IMR-90 (cell line): ENCODE measurements around the gene DPYSL5. TPM values are rescaled to one million over a fixed set of nuclear protein-coding genes. Genes with fewer than 3 reads are reported as not detected.

Experiments
- ATAC-seq: fragments of 200-7000 bp; cut with Tn5 transposase; 2 replicates; pipeline ENCODE4 v1.9.1; 2020; ENCODE audit warnings: low read depth, mild to moderate bottlenecking, moderate library complexity
- BruUV-seq: library from RNA; stranded (reverse); fragments of 400-500 nt; replicated peaks from 2 replicates; lab custom pipeline; 2021; lab: Mats Ljungman, UMichigan
- CTCF ChIA-PET: fragments of 300-600 bp; formaldehyde crosslinking; extraction: SDS; loops from one replicate; lab custom pipeline; 2021; ENCODE audit warnings: antibody characterized with exemption; lab: Yijun Ruan, JAX
- POLR2A ChIA-PET: fragments of 300-600 bp; sonication (Branson Sonifier 250); formaldehyde crosslinking; loops from one replicate; lab custom pipeline; 2022; ENCODE audit warnings: antibody characterized with exemption; ENCODE audit not compliant: unreplicated experiment; lab: Charles Lee
- DNase-seq: peaks from one replicate; pipeline ENCODE4 v3.0.0; 2013
- H2AFZ ChIP-seq: replicated peaks from 2 replicates; pipeline ENCODE3; 2013; ENCODE audit warnings: low read length, mild to moderate bottlenecking; ENCODE audit not compliant: poor library complexity
- H2AK5ac ChIP-seq: 2 replicates; pipeline ENCODE4 v1.6.1; 2013; ENCODE audit warnings: low read depth, low read length, inconsistent platforms
- H2AK9ac ChIP-seq: replicated peaks from 2 replicates; pipeline ENCODE3; 2013; ENCODE audit warnings: mild to moderate bottlenecking, low read depth, low read length, moderate library complexity; ENCODE audit not compliant: poor library complexity
- H2BK120ac ChIP-seq: 2 replicates; pipeline ENCODE4 v1.6.1; 2013; ENCODE audit warnings: low read depth, low read length, inconsistent platforms
- H2BK15ac ChIP-seq: 3 replicates; pipeline ENCODE4 v1.6.1; 2013; ENCODE audit warnings: low read depth, low read length, inconsistent platforms
- H2BK20ac ChIP-seq: 2 replicates; pipeline ENCODE4 v1.6.1; 2013; ENCODE audit warnings: low read depth, mild to moderate bottlenecking, inconsistent platforms, low read length, moderate library complexity
- H2BK5ac ChIP-seq: 2 replicates; pipeline ENCODE4 v1.6.1; 2013; ENCODE audit warnings: mild to moderate bottlenecking, low read depth, low read length, inconsistent platforms; ENCODE audit not compliant: poor library complexity, severe bottlenecking
- H3K14ac ChIP-seq: replicated peaks from 2 replicates; pipeline ENCODE4 v1.6.1; 2013; ENCODE audit warnings: low read depth, low read length, inconsistent platforms
- H3K18ac ChIP-seq: 2 replicates; pipeline ENCODE4 v1.6.1; 2013; ENCODE audit warnings: low read depth, low read length, control low read depth
- H3K23ac ChIP-seq: 2 replicates; pipeline ENCODE4 v1.6.1; 2013; ENCODE audit warnings: low read depth, low read length, inconsistent platforms
- H3K27ac ChIP-seq: 2 replicates; pipeline ENCODE4 v1.5.1; 2013; ENCODE audit warnings: mild to moderate bottlenecking, control low read depth, low read length; ENCODE audit not compliant: insufficient read depth
- H3K27me3 ChIP-seq: 2 replicates; pipeline ENCODE4 v1.6.1; 2013; ENCODE audit warnings: low read length; ENCODE audit not compliant: control insufficient read depth, insufficient read depth
- H3K36me3 ChIP-seq: 2 replicates; pipeline ENCODE4 v1.6.1; 2013; ENCODE audit warnings: low read length, mixed read lengths; ENCODE audit not compliant: control insufficient read depth, insufficient read depth
- H3K4ac ChIP-seq: 2 replicates; pipeline ENCODE4 v1.6.1; 2013; ENCODE audit warnings: low read depth, low read length, inconsistent platforms
- H3K4me1 ChIP-seq: 2 replicates; pipeline ENCODE4 v1.6.1; 2013; ENCODE audit warnings: low read length, mixed read lengths; ENCODE audit not compliant: control insufficient read depth, insufficient read depth
- H3K4me2 ChIP-seq: 2 replicates; pipeline ENCODE4 v1.6.1; 2013; ENCODE audit warnings: low read depth, mild to moderate bottlenecking, control low read depth, low read length, moderate library complexity
- H3K4me3 ChIP-seq: 2 replicates; pipeline ENCODE4 v1.5.1; 2013; ENCODE audit warnings: low read depth, mild to moderate bottlenecking, control low read depth, low read length, moderate library complexity; ENCODE audit not compliant: insufficient read depth
- H3K56ac ChIP-seq: 2 replicates; pipeline ENCODE4 v1.6.1; 2013; ENCODE audit warnings: low read length, inconsistent platforms; ENCODE audit not compliant: insufficient read depth; ENCODE audit errors: extremely low read depth
- H3K79me1 ChIP-seq, 2 experiments: 2 replicates each; pipeline ENCODE4 v1.6.1; 2013; ENCODE audit warnings: low read length in 2 of 2, inconsistent platforms in 1 of 2, low read depth in 1 of 2
- H3K9ac ChIP-seq: 2 replicates; pipeline ENCODE4 v1.6.1; 2013; ENCODE audit warnings: low read depth, low read length, control low read depth
- H3K9me1 ChIP-seq: 2 replicates; pipeline ENCODE4 v1.6.1; 2013; ENCODE audit warnings: low read length, inconsistent platforms; ENCODE audit not compliant: insufficient read depth
- H3K9me3 ChIP-seq: 2 replicates; pipeline ENCODE4 v1.6.1; 2013; ENCODE audit warnings: low read length; ENCODE audit not compliant: control insufficient read depth, insufficient read depth
- H4K20me1 ChIP-seq: 2 replicates; pipeline ENCODE4 v1.6.1; 2013; ENCODE audit warnings: low read length, inconsistent platforms; ENCODE audit not compliant: insufficient read depth
- H4K5ac ChIP-seq: 2 replicates; pipeline ENCODE4 v1.6.1; 2013; ENCODE audit warnings: mild to moderate bottlenecking, low read depth, low read length, control low read depth
- H4K8ac ChIP-seq, 2 experiments: 2 replicates each; pipeline ENCODE4 v1.6.1; 2013; ENCODE audit warnings: low read depth in 2 of 2, low read length in 2 of 2, control low read depth in 1 of 2, inconsistent platforms in 1 of 2
- H4K91ac ChIP-seq: 2 replicates; pipeline ENCODE4 v1.6.1; 2013; ENCODE audit warnings: low read depth, low read length, inconsistent platforms; ENCODE audit not compliant: insufficient read depth
- BHLHE40 ChIP-seq: fragments of 150-350 bp; IDR thresholded peaks from 2 replicates; pipeline ENCODE4 v1.6.1; 2016; ENCODE audit warnings: mild to moderate bottlenecking, low read depth, low read length
- CEBPB ChIP-seq: IDR thresholded peaks from 2 replicates; pipeline ENCODE4 v1.6.1; 2012; ENCODE audit warnings: low read depth, low read length, improper control_type of control experiment
- CHD1 ChIP-seq: IDR thresholded peaks from 2 replicates; pipeline ENCODE4 v1.6.1; 2012; ENCODE audit warnings: low read depth, low read length, improper control_type of control experiment
- FOS ChIP-seq: fragments of 150-350 bp; IDR thresholded peaks from 2 replicates; pipeline ENCODE4 v1.6.1; 2016; ENCODE audit warnings: low read depth, low read length
- MAFK ChIP-seq: IDR thresholded peaks from 2 replicates; pipeline ENCODE4 v1.6.1; 2012; ENCODE audit warnings: low read depth, low read length, improper control_type of control experiment
- MAZ ChIP-seq: IDR thresholded peaks from 2 replicates; pipeline ENCODE4 v1.6.1; 2012; ENCODE audit warnings: low read depth, mild to moderate bottlenecking, low read length, improper control_type of control experiment, moderate library complexity, borderline replicate concordance
- MXI1 ChIP-seq: IDR thresholded peaks from 2 replicates; pipeline ENCODE4 v1.6.1; 2012; ENCODE audit warnings: low read depth, mild to moderate bottlenecking, low read length, moderate library complexity, borderline replicate concordance
- NFE2L2 ChIP-seq: fragments of 150-350 bp; IDR thresholded peaks from 2 replicates; pipeline ENCODE4 v1.6.1; 2016; ENCODE audit warnings: low read depth, mild to moderate bottlenecking, low read length
- POLR2A ChIP-seq: IDR thresholded peaks from 2 replicates; pipeline ENCODE4 v1.6.1; 2012; ENCODE audit warnings: mild to moderate bottlenecking, low read depth, low read length
- RAD21 ChIP-seq: IDR thresholded peaks from 2 replicates; pipeline ENCODE4 v1.6.1; 2012; ENCODE audit warnings: low read length, improper control_type of control experiment
- RCOR1 ChIP-seq: IDR thresholded peaks from 2 replicates; pipeline ENCODE4 v1.6.1; 2012; ENCODE audit warnings: mild to moderate bottlenecking, low read length, improper control_type of control experiment; ENCODE audit not compliant: insufficient replicate concordance
- RFX5 ChIP-seq: IDR thresholded peaks from 2 replicates; pipeline ENCODE4 v1.8.0; 2012; ENCODE audit warnings: low read depth, mild to moderate bottlenecking, low read length, moderate library complexity
- SMC3 ChIP-seq: fragments of 150-350 bp; IDR thresholded peaks from 2 replicates; pipeline ENCODE4 v1.6.1; 2016; ENCODE audit warnings: low read depth, mild to moderate bottlenecking, antibody characterized with exemption, low read length, moderate library complexity
- WGBS, 2 experiments: methylation state at CpG; one replicate each; pipeline versions ENCODE4 v1.1.5 to v1.1.7; 2013; ENCODE audit warnings: missing lambda C conversion rate in 2 of 2; ENCODE audit not compliant: insufficient read length in 1 of 2; ENCODE audit errors: extremely low coverage in 2 of 2; 5-methylcytosine and 5-hydroxymethylcytosine counted together
- dilution Hi-C: fragments of 300-500 bp; cut with HindIII; formaldehyde crosslinking; loops from one replicate; pipeline ENCODE4 v1.14.3; 2018; ENCODE audit warnings: low sequenced_read_pairs; ENCODE audit not compliant: unreplicated experiment
- in situ Hi-C: fragments of 300-500 bp; cut with MboI; formaldehyde crosslinking; loops from 3 replicates; pipeline ENCODE4 v1.14.3; 2019; ENCODE audit warnings: low sequenced_read_pairs, inconsistent platforms, mixed read lengths
- intact Hi-C: fragments of 100-400 bp; cut with micrococcal nuclease; formaldehyde crosslinking; loops from 2 replicates; pipeline ENCODE4 v1.10.0; 2022
- polyA plus RNA-seq, 3 experiments: library from polyadenylated mRNA; depleted of rRNA; stranded (reverse); fragments of >200 nt; gene quantifications; 2 replicates each; pipeline ENCODE4 v1.2.3, GENCODE V29; 2012; ENCODE audit warnings: low replicate concordance in 1 of 3
- total RNA-seq: library from RNA; depleted of rRNA; stranded (reverse); fragments of >200 nt; gene quantifications from 2 replicates; pipeline ENCODE4 v1.2.3, GENCODE V29; 2012
- TF ChIP-seq, protein P1 (sequence below): fragments of 150-350 bp; IDR thresholded peaks from 2 replicates; pipeline ENCODE4 v1.6.1; 2016; ENCODE audit warnings: low read depth, mild to moderate bottlenecking, low read length, moderate library complexity, borderline replicate concordance
- TF ChIP-seq, protein P2 (sequence below): conservative IDR thresholded peaks from 2 replicates; pipeline ENCODE4 v1.5.1; 2012; ENCODE audit warnings: mild to moderate bottlenecking, low read depth, low read length, improper control_type of control experiment
- TF ChIP-seq, protein P3 (sequence below): fragments of 150-350 bp; IDR thresholded peaks from 2 replicates; pipeline ENCODE4 v1.6.1; 2017; ENCODE audit warnings: mild to moderate bottlenecking, antibody characterized with exemption, low read length, low read depth

DPYSL5 gene
- total and polyA plus RNA-seq, 2 of the 4 experiments (the other 2 are of a cell fraction) = not detected

DNA sequence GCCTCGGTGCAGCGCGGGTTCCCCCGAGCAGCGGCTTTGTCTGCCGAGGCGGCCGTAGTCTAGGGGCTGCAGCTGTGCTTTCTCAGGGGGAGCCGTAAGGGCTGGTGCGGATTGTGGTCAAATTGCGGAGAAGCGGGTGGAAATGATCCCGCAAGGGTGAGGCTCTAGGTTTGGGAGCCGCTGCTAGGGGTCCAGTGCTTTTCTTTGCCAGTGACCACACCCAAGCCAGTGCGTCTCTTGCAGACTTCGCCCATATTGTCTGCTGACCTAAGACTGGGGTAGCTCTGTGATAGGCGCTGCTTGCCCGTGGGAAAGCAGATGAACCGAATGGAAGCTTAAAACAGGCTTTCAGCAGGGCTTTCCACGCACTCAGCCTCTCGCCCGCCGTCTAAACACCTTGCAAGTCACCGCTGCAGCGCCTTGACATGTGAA, 2.1 kb downstream of the DPYSL5 start:
- H2AK5ac ChIP-seq = no peak overlapping the region
- no peaks in the 10 kb centered on the region for H3K9me1 ChIP-seq
- no peak overlapping the region for H3K4me3 ChIP-seq
- H3K27me3 ChIP-seq = peaks cover 85% of the 10 kb centered on the region
- H3K14ac ChIP-seq = no peak overlapping the region
- in situ Hi-C loops (no loop called here), intact Hi-C loops (loop anchor here (5.0 kb wide), 1 partner anchor 237 kb away; the partner anchor contains the start of gene KHK), dilution Hi-C loops (no loop called here)
- H3K27ac ChIP-seq = no peak overlapping the region
- no peak overlapping the region for H4K8ac ChIP-seq
- no peak overlapping the region for H3K4ac ChIP-seq
- no peaks in the 10 kb centered on the region; the same call in 1 of the 2 replicates for H3K9me3 ChIP-seq
- H2BK120ac ChIP-seq = no peak overlapping the region
- no peaks in the 10 kb centered on the region for H3K4me1 ChIP-seq
- no peak overlapping the region for H3K9ac ChIP-seq
- no peak overlapping the region for H3K23ac ChIP-seq
- ATAC-seq (no peak), DNase-seq (no peak)
- no peak overlapping the region for H3K4me2 ChIP-seq
- no TSS peak for BruUV-seq
- H4K20me1 ChIP-seq = no peaks in the 10 kb centered on the region
- H2AFZ ChIP-seq = no peak overlapping the region
- POLR2A ChIA-PET = no interaction called here
- no peak overlapping the region for H3K56ac ChIP-seq
- H3K36me3 ChIP-seq = no peaks in the 10 kb centered on the region
- no peak overlapping the region for H2AK9ac ChIP-seq
- no peak overlapping the region for H2BK5ac ChIP-seq
- no peak overlapping the region for H3K18ac ChIP-seq
- no peak overlapping the region for H2BK20ac ChIP-seq
- 12% methylated on average over 9 of the region's 25 CpGs; no CpG with 5 or more reads in 1 of the 2 experiments for WGBS, 2 experiments
- H4K5ac ChIP-seq = no peak overlapping the region
- H3K79me1 ChIP-seq = no peaks in the 10 kb centered on the region
- CTCF ChIA-PET = interaction anchor here (1.4 kb wide), 1 partner anchor 167 kb away, joined by 3 read pairs; no protein-coding TSS in a partner anchor
- no peak overlapping the region for H4K91ac ChIP-seq
- H2BK15ac ChIP-seq = no peak overlapping the region
- TF ChIP-seq RCOR1 = no peak
- TF ChIP-seq MXI1 = no peak
- no peak for TF ChIP-seq MAZ
- TF ChIP-seq RAD21 = no peak
- TF ChIP-seq NFE2L2 = no peak
- no peak for TF ChIP-seq SMC3
- TF ChIP-seq, protein P1, sequence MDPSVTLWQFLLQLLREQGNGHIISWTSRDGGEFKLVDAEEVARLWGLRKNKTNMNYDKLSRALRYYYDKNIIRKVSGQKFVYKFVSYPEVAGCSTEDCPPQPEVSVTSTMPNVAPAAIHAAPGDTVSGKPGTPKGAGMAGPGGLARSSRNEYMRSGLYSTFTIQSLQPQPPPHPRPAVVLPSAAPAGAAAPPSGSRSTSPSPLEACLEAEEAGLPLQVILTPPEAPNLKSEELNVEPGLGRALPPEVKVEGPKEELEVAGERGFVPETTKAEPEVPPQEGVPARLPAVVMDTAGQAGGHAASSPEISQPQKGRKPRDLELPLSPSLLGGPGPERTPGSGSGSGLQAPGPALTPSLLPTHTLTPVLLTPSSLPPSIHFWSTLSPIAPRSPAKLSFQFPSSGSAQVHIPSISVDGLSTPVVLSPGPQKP = no peak
- no peak for TF ChIP-seq CHD1
- TF ChIP-seq POLR2A = no peak
- no peak for TF ChIP-seq CEBPB
- TF ChIP-seq BHLHE40 = no peak
- TF ChIP-seq, protein P2, sequence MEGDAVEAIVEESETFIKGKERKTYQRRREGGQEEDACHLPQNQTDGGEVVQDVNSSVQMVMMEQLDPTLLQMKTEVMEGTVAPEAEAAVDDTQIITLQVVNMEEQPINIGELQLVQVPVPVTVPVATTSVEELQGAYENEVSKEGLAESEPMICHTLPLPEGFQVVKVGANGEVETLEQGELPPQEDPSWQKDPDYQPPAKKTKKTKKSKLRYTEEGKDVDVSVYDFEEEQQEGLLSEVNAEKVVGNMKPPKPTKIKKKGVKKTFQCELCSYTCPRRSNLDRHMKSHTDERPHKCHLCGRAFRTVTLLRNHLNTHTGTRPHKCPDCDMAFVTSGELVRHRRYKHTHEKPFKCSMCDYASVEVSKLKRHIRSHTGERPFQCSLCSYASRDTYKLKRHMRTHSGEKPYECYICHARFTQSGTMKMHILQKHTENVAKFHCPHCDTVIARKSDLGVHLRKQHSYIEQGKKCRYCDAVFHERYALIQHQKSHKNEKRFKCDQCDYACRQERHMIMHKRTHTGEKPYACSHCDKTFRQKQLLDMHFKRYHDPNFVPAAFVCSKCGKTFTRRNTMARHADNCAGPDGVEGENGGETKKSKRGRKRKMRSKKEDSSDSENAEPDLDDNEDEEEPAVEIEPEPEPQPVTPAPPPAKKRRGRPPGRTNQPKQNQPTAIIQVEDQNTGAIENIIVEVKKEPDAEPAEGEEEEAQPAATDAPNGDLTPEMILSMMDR = no peak
- no peak for TF ChIP-seq MAFK
- no peak for TF ChIP-seq RFX5
- TF ChIP-seq, protein P3, sequence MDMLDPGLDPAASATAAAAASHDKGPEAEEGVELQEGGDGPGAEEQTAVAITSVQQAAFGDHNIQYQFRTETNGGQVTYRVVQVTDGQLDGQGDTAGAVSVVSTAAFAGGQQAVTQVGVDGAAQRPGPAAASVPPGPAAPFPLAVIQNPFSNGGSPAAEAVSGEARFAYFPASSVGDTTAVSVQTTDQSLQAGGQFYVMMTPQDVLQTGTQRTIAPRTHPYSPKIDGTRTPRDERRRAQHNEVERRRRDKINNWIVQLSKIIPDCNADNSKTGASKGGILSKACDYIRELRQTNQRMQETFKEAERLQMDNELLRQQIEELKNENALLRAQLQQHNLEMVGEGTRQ = no peak
- TF ChIP-seq FOS = no peak
